ENCODE data around the gene EIF4E3.

DNA sequence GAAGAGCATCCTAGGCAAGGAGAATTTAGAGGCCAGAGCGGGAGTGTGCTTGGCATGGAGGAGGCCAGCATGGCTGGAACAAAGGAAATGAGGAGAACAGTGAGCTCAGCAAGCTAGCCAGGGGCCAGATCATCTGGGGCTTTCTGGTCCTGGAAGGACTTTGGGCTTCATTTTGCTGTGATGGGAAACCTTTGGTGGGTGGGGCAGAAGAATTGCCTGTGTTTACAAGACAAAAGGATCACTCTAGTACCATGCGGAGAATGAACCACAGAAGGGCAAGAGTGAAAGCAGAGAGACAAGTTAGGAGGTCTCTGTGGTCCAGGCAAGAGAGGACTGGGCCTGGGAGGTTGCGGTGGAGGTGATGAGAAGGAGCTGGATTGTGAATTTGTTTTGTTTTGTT lies 80.1 kb downstream of the EIF4E3 start:
- TF ChIP-seq, protein P1, sequence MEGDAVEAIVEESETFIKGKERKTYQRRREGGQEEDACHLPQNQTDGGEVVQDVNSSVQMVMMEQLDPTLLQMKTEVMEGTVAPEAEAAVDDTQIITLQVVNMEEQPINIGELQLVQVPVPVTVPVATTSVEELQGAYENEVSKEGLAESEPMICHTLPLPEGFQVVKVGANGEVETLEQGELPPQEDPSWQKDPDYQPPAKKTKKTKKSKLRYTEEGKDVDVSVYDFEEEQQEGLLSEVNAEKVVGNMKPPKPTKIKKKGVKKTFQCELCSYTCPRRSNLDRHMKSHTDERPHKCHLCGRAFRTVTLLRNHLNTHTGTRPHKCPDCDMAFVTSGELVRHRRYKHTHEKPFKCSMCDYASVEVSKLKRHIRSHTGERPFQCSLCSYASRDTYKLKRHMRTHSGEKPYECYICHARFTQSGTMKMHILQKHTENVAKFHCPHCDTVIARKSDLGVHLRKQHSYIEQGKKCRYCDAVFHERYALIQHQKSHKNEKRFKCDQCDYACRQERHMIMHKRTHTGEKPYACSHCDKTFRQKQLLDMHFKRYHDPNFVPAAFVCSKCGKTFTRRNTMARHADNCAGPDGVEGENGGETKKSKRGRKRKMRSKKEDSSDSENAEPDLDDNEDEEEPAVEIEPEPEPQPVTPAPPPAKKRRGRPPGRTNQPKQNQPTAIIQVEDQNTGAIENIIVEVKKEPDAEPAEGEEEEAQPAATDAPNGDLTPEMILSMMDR (IDR thresholded peaks at IDR 0.05): no peak
- TF ChIP-seq POLR2A (IDR thresholded peaks at IDR 0.05): no peak

Measured in lower leg skin (tissue), 3 donors.